SK-N-MC (cell line): Measurements from ENCODE around the gene TNNC1.

ENCODE experiments used
- DNase-seq: peaks from one replicate; pipeline ENCODE4 v3.0.0-alpha.2; 2011; ENCODE audit warnings: low read depth, low spot score
- H3K27ac ChIP-seq: fragments of 200-600 bp; sonication (generic); 2 replicates; pipeline ENCODE4 v1.5.1; 2016; ENCODE audit warnings: mixed run types
- H3K36me3 ChIP-seq: fragments of 200-600 bp; sonication (generic); 2 replicates; pipeline ENCODE4 v1.6.1; 2017; ENCODE audit warnings: antibody characterized with exemption, low read length, mixed read lengths; ENCODE audit not compliant: insufficient read depth
- H3K4me3 ChIP-seq: fragments of 200-600 bp; sonication (generic); 2 replicates; pipeline ENCODE4 v1.5.1; 2016
- H3K9ac ChIP-seq: fragments of 200-600 bp; sonication (generic); 2 replicates; pipeline ENCODE4 v1.8.0; 2017; ENCODE audit warnings: mixed run types, mixed read lengths; ENCODE audit not compliant: insufficient read length
- H3K9me3 ChIP-seq: fragments of 200-600 bp; sonication (generic); 2 replicates; pipeline ENCODE4 v1.6.1; 2017; ENCODE audit warnings: low read depth, mild to moderate bottlenecking, antibody characterized with exemption, low read length, moderate library complexity, mixed read lengths
- EZH2 ChIP-seq: fragments of 200-600 bp; sonication (generic); IDR thresholded peaks from one replicate; pipeline ENCODE4 v1.6.1; 2017; ENCODE audit warnings: antibody characterized with exemption
- FOXP2 ChIP-seq: optimal IDR thresholded peaks from 2 replicates; pipeline ENCODE3; 2011; ENCODE audit warnings: mild to moderate bottlenecking, moderate library complexity; ENCODE audit not compliant: insufficient read depth; ENCODE audit errors: extremely low read length, control extremely low read depth
- POLR2AphosphoS5 ChIP-seq: IDR thresholded peaks from 2 replicates; pipeline ENCODE4 v1.6.1; 2012; ENCODE audit warnings: mild to moderate bottlenecking, low read depth, low read length, borderline replicate concordance

Gene TNNC1

DNA sequence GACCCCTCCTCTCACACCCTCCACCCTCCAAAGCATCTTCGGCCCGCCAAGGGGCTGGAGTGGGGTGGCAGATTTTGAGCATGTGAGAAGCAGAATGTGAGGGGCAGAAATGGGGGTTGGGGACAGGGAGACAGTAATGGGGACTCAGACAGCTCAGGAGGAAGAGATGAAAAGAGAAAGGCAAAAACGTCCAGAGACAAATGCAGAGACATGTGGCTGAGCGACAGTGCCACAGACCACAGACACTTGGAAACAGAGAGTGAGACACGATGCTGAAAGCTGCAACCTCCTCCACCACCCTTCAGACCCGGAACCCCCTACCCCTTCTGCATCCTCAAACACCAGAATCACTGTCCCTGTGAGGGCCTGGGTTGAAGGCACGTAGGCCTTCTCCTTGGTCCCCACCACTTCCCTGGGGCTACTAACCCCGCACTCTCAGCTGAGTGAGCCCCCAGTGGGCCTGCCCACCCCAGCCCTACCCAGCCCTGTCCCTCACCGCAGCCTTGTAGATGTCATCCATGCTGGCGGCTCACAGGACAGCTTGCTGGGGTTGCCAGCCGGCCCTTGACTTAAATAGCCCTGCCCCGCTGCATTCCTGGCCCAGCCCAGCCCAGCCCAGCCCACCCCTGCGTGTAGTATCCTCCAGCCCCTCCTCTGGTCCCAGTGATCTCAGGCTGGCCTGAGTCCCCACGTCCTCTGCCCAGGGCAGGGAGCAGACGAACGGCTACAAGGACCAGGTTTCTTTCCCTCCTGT, at the start of gene TNNC1:
Gene TNNC1, minus strand, starts transcription at position 546 of the 754 bp plus-strand sequence. Its CDS starts 26 bp downstream, at position 520.
- Histone ChIP-seq H3K36me3 (peaks cover 4% of the 10 kb centered on the region; the same call in 1 of the 2 replicates), H3K4me3 (peak within 1 kb of the TSS; percentile 84; the same call in 1 of the 2 replicates), H3K27ac (no peak within 1 kb of the TSS), H3K9ac (no peak within 1 kb of the TSS), H3K9me3 (no peaks in the 10 kb centered on the region)
- DNase-seq = no peak
- TF ChIP-seq POLR2AphosphoS5 (no peak), EZH2 (no peak), FOXP2 (no peak)

DNA sequence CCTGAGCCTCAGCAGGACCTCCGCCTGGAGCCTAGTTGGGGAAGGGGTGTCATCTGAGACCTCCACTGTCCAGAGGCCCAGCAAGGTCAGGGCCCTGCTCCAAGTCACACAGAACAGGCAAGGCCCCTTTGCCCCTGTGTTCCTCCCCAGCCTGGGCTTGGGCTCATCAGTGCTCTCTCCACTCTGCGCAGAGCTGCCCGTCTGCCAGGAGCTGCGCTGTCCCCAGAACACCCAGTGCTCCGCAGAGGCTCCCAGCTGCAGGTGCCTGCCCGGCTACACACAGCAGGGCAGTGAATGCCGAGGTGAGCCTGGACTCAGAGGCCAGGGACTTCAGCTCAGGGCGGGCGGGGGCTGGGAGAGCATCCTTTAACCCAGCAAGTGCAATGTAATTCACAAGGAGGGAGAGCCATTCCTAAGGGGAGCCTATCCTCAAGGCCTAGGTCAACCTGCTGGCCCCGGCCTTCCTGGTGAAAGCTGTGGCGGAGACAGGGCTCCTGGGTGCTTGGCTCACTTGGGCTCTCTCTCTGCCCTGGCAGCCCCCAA, 49.0 kb upstream of the TNNC1 start:
- no peak overlapping the region for H3K9ac ChIP-seq
- TF ChIP-seq FOXP2 (no peak), EZH2 (no peak), POLR2AphosphoS5 (no peak)
- no peak overlapping the region for H3K27ac ChIP-seq
- H3K4me3 ChIP-seq = no peak overlapping the region
- no peaks in the 10 kb centered on the region for H3K36me3 ChIP-seq
- H3K9me3 ChIP-seq = no peaks in the 10 kb centered on the region
- DNase-seq = no peak

DNA sequence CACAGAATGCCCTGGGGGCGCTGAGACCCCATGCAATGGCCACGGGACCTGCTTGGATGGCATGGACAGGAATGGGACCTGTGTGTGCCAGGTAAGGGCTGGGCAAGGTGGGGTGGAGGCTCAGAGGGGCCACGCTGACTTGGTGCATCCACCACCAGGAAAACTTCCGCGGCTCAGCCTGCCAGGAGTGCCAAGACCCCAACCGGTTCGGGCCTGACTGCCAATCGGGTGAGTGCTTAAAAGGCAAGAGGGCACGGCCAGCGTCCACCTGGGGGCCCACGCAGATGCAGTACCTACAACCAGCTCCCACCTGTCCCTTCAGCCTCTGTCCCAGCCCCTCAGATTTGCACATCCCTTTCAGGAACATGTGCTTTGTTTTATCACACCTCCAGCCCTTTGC, 48.2 kb upstream of the TNNC1 start:
- Histone ChIP-seq H3K27ac (no peak overlapping the region), H3K4me3 (no peak overlapping the region), H3K36me3 (no peaks in the 10 kb centered on the region), H3K9me3 (no peaks in the 10 kb centered on the region), H3K9ac (no peak overlapping the region)
- TF ChIP-seq FOXP2 = no peak
- TF ChIP-seq EZH2 = no peak
- TF ChIP-seq POLR2AphosphoS5 = no peak
- no peak for DNase-seq

- Histone ChIP-seq H3K4me3 (no peak overlapping the region), H3K9ac (no peak overlapping the region), H3K27ac (no peak overlapping the region), H3K36me3 (no peaks in the 10 kb centered on the region), H3K9me3 (no peaks in the 10 kb centered on the region)
- TF ChIP-seq POLR2AphosphoS5 = no peak
- no peak for TF ChIP-seq FOXP2
- no peak for TF ChIP-seq EZH2
- no peak for DNase-seq
Measured at GRCh38 chr3:52501046-52501445, 47.2 kb upstream of the TNNC1 start.

DNA sequence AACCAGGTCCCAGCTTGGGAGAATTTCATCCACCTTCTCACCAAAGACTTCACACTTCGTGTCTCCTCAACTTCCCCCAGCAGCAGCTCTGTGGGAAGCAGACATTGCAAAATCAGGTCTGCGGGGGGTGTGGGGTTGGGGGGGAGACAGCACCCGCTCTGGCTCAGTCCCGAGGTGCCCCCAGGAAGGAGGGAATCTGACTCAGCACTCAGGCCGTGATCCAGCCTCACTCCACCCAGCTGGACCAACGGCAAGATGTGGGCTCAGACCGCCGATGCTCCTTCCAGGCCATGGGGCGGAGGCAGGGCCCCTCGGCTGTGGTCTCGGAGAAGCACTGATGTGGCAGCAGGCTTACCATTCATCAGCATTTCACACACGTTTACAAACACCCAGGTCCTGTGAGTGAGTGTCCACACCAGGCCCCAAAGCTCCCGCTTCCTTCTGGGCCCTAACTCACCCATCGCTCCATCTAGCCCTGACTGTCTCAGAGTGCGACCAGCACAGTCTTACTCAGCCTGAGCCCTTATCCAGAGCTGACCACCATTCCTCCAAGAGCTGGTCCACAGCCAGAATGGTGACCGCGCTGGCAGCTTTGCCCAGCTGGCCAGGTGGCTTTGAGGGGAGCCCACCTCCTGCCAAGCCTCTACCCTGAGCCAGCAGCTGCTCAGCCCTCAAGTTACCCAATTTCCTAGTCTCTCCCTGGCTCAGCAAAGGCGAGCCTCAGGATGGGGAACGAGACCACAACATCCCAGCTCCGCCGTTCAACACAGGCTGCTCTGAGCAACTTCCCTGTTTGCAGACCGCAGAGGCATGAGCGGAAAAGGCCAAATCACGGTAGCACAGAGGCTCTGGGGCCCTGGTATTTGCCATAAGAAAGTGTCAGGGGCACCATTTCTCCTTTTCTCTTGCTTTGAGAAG, 44.6 kb upstream of the TNNC1 start:
- H3K9me3 ChIP-seq = no peaks in the 10 kb centered on the region
- TF ChIP-seq EZH2 = no peak
- TF ChIP-seq FOXP2 = no peak
- TF ChIP-seq POLR2AphosphoS5 = no peak
- no peaks in the 10 kb centered on the region for H3K36me3 ChIP-seq
- no peak overlapping the region for H3K4me3 ChIP-seq
- DNase-seq = no peak
- no peak overlapping the region for H3K9ac ChIP-seq
- H3K27ac ChIP-seq = no peak overlapping the region

GRCh38 chr3:52495777-52496602, 42.1 kb upstream of the TNNC1 start:
- no peak for TF ChIP-seq EZH2
- TF ChIP-seq FOXP2 = no peak
- TF ChIP-seq POLR2AphosphoS5 = no peak
- no peak for DNase-seq
- Histone ChIP-seq H3K9ac (no peak overlapping the region), H3K27ac (no peak overlapping the region), H3K9me3 (no peaks in the 10 kb centered on the region), H3K4me3 (no peak overlapping the region), H3K36me3 (no peaks in the 10 kb centered on the region)

DNA sequence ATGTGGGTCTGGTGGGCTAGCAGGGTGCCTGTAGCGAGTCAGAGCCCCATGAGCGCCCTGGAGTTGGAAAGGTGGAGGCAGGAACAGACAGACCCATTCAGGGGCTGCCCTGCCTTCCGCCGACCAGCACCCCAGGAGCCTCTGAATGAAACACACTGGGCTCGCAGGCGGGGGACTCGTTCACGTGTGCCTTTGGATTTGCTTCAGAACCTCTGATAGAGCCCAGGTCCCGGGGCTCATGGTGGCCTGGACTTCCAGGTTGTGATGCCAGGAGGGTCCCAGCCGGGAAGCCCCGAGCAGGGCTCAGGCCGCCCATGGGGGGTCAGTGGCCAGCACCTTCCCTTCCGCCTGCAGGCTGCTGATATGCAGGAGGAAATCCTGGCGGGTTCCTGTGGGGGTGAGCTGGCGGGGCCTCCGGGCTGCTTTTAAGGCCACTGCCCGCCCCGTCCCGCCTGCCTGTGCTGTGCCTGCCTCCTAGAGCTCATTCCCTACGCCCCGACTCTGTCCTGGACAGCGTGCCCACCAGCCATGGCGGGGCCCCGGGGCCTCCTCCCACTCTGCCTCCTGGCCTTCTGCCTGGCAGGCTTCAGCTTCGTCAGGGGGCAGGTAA, 41.1 kb upstream of the TNNC1 start, which contains the start of gene STAB1:
Gene STAB1, plus strand, starts transcription at position 453 of the 610 bp plus-strand sequence. Its CDS starts 76 bp downstream, at position 529.
- Histone ChIP-seq H3K27ac (no peak within 1 kb of the TSS), H3K9ac (no peak within 1 kb of the TSS), H3K9me3 (no peaks in the 10 kb centered on the region), H3K4me3 (no peak within 1 kb of the TSS), H3K36me3 (no peaks in the 10 kb centered on the region)
- no peak for DNase-seq
- no peak for TF ChIP-seq POLR2AphosphoS5
- no peak for TF ChIP-seq EZH2
- TF ChIP-seq FOXP2 = no peak
